HG03196 (cell line): ENCODE measurements around the gene KNDC1.
"Not testable (repeated sequence)": the region's sequence is repeated elsewhere in the genome, so short reads cannot be mapped to it uniquely, and the experiment has no call there.

Source experiments
- ATAC-seq: cut with Tn5 transposase; IDR thresholded peaks from one replicate; pipeline ENCODE4 v1.9.1; 2021; ENCODE audit not compliant: unreplicated experiment

Gene KNDC1

DNA sequence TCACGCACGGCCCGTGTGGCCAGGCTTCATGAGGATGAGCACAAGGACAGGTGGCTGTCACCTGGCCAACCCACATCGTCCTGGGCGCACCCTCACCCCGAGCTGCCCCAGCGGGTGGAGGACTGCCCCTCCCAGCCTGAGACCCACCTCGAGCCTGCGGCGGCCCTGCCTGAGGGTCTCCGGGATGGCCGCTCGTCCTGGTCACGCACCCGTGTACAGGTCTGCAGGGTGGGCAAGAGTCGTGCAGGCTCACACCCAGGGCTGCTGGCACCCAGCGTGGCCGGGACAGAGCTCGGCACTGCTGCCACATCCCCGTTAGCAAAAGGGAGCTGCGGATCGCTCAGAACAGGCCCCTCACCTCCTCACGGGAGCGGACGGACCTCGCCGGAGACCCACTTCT is 55.6 kb downstream of the KNDC1 start:
- no peak for ATAC-seq

DNA sequence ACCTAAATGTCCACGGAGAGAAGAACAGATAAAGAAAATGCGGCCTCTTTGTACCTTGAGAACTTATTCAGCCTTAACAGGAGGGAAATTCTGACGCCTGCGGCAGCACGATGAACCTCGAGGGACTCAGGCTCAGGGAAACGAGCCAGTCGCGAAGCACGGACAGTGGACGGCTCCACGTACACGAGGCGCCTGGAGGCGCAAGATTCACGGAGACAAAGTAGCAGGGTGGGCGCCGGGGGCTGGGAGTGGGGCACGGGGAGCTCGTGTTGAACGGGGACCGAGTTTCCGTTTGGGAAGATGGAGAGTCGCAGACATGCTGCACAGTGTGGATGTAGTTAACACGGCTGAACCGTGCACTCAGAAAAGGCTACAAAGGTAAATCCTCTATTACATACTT is 56.8 kb downstream of the KNDC1 start:
- ATAC-seq = no peak

DNA sequence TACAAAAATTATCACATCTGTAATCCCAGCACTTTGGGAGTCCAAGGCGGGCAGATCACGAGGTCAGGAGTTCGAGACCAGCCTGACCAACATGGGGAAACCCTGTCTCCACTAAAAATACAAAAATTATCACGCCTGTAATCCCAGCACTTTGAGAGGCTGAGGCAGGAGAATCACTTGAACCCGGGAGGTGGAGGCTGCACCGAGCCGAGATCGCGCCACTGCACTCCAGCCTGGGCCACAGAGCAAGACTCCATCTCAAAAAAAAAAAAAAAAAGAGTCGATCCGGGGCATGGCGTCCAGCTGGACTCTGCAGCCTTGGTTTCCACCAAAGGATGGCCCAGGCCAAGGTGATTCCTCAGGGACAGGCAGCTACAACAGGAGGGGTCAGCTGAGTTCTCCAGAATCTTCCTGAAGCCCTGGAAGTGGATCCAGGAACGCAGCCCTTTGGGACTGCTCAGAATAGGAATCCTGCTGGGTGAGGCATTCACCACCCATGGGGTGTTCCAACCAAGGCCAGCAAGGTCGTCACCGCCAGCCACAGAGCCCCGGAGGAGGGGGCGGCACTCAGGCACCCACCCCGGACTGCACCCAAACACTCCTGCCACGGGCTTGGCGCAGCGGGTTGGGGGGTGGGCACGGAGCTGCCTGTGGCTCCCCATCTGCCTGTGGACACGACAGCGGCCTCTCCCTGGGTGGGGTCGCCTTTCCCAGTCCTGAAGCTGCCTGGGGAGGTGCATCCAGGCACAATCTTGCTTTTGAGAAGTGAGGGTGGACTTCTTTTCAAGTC is 58.0 kb downstream of the KNDC1 start:
- no peak for ATAC-seq

DNA sequence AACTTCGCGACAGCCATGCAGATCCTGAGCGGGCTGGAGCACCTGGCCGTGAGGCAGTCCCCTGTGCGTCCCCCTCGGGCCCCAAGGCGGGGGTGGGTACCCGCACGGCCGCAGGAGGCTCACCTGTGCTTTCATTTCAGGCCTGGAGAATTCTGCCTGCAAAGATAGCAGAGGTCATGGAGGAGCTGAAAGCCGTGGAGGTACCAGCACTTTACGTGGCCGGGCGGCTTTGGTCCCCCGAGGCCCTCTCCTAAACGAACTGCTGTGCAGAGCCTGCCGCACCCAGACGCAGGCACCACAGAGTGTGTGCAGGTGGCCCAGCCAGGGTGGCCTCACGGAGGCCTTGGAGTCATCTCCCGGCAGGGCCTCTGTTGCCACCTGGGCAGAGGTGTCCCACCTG is 58.9 kb downstream of the KNDC1 start:
- ATAC-seq = no peak

DNA sequence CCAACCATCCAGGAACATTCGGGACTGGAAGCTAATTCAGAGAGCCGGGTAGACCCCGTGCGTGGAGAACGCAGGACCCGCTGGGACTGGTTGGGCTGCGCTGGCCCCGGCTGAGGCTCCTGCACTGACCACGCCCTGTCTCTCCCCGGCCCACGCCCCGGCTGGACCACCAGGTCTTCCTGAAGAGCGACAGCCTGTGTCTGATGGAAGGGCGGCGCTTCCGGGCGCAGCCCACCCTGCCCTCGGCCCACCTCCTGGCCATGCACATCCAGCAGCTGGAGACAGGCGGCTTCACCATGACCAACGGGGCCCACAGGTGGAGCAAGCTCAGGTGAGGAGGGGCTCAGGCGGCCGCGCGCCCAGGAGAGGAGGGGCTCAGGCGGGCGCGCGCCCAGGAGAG is 59.8 kb downstream of the KNDC1 start:
- no peak for ATAC-seq

DNA sequence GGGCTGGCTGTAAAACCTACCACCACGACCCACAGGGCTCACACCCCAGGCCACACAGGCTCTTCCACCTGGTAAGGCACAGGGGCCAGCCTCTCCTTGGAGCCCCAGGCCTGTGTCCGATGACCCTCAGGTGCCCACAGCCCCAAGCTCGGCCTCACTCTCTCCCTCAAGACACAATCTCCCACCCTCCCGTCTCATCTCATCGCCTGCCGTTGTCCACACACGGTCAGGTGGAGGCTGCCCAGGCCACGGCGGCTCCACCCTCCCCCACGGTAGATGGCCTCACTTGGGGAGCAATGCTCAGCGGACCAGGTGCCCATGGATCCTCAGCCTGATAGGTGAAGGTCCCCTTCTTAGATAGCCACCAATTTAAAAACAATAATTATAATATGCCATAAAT is 61.3 kb downstream of the KNDC1 start:
- ATAC-seq = no peak

DNA sequence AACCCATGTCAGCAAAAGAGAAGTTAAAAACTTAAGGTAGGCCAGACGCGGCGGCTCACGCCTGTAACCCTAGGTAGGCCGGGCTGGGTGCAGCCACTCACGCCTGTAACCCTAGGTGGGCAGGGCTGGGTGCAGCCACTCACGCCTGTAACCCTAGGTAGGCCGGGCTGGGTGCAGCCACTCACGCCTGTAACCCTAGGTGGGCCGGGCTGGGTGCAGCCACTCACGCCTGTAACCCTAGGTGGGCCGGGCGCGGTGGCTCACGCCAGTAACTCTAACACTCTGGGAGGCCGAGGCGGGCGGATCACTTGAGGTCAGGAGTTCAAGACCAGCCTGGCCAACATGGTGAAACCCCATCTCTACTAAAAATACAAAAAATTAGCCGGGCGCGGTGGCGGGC is 61.7 kb downstream of the KNDC1 start:
- ATAC-seq = not testable (repeated sequence)

DNA sequence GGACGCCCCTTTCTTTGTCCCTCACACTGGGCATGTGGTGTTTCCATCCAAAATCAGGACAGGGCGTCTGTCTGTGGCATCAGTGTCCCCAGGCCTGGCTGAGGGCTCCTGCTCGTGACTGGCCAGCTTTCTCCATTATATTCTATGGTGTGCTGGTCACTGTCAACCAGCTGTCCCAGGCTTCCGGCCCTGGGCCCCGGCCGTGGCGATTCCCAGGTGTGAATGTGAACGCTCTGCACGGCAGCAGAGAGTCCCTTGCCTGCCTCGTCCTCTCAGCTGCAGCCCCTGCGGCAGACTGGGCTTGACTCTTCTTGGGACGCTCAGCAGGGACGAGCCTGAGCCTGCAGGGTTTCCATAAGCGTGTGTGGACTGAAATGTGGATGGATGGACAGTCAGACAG is 64.1 kb downstream of the KNDC1 start:
- no peak for ATAC-seq

DNA sequence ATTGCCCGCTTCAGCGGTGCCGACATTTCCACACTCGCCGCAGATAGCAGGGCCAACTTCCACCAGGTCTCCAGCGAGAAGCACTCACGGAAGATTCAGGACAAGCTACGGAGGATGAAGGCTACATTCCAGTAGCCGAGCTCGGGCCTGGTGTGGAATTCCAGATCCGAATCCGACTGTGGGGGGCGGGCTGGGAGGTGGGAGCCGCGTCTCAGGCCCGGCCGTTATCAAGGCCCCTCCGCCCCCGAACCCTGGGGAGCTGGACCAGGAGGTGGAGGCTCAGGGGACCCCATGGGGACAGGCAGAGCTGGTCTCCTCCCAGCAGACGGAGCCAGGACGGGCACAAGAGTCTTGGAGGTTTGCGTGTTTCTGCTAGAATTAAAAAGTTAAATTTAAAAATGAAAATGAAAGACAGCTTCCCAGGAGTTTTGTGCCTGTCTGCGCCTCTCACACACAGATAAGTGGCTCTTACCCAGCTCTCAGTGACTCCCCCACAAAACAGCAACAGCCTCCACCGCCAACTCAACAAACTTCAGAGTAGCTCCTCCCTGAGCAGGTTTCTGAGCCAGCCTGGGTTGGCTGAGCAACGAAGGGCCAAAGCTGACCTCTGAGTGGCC is 64.8 kb downstream of the KNDC1 start:
- no peak for ATAC-seq

DNA sequence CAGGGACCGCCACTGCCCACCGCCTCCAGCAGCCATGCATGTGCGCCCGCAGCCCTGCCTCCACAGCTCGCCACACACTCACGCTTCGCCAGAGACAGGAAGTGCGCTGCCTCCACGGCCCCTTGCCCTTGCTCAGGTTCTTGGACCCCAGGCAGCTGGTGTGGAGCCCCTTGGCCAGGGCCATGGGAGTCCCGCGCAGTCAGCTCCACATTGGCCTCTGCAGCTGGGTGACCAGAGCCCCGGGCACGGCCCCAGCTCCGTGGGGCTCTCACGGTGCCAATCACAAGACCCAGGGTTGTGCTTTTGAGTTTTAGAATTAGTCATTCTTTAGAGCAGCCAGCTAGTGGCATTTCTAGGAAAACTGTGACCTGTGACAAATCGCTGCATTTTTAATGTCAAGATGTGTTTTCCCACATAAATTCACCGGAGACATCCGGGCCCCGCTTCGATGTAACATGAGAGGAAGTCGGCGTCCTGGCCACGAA is 65.7 kb downstream of the KNDC1 start:
- ATAC-seq = no peak

DNA sequence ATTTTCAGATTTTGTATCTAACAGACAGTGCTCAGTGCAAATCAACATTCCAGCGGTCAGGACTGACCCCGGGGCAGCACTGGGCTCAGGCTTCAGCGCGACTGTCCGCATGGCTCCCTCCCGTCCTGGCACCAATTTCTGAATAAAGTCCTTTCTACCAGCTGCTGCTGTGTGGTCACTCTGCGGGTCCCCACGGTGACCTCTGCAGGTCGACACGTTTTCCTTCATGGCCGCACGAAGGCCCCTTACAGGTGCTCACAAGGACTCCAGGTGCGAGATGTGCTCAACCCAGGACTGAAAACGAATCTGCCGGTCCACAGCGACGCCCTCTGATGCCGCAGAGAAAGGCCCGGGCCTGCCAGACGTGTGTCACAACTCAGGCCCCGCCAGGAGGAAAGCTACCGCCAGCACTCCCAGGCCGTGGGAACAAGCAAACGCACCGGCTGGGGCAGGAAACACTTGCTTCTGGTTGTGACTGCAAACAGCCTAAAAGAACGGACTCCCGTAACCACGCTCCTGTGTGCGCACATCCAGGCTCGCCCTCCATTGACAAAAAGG is 66.3 kb downstream of the KNDC1 start:
- no peak for ATAC-seq

DNA sequence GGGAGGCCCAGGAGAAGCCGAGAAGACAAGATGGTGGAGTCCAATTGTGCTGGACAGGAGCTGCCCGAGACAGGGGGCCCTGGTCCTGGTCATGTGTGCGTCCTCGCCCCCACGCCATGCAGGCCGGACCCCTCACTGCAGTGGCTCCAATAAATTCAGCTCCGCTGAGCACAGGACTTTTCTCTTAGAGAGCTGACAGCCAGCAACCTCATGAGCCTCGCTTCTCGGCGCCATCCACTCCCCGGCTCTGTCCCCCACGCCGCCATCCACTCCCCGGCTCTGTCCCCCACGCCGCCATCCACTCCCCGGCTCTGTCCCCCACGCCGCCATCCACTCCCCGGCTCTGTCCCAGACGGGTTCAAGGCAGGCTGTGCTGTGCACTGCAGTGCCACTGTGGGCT is 67.2 kb downstream of the KNDC1 start:
- ATAC-seq = no peak

DNA sequence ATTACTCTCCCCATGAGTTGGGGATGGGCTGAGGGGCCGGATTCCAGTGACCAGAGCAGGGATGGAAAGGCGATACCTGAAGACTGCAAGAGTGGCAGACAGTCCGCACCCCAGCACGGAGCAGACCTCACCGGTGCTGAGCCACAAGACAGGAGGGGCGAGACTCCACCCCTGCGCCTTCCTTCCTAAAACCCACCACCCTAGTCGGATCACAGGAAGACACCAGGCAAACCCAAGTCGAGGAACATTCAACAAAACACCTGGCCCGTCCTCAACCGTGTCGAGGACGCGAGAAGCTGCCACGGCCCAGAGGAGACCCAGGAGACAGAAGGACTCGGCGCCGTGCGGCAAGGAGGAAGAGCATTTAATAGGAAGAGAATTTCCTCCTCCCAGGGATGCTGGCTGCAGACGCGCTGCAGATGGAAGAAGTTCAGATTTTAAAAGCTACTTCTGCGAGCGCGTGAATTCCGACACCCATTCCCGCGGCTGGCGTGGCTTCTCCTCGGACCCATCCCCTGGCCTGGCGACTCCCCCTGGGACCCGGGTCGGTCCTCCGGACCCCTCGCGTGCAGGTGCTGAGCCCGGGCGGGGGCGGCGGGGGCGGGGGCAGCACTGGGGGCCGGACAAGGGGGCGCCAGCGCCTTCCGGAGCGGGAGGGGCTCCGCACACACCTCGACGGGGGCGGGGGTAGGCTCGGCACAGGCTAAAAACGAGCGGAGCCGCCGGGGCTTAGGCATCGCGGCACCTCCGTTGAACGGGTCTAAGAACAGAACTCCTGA is 69.4 kb downstream of the KNDC1 start:
- ATAC-seq = no peak

DNA sequence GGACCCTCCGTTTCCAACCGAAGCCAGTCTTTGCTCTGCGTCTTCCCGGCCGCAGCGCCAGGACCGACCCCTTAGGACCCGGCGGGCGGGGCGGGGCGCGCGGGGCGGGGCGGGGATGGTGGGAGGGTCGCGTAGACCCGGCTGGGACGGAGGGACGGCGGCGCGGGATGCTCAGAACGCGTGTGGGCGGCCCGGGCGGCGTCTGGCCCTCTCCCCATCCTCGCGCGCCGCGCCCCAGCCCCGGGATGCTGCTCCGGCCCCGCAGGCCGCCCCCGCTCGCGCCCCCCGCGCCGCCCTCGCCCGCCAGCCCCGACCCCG is 70.0 kb downstream of the KNDC1 start, which contains the start of gene UTF1:
Gene UTF1 (plus strand): TSS at position 174 of the 318 bp plus-strand sequence. CDS start 72 bp downstream, at position 246.
- ATAC-seq = no peak

DNA sequence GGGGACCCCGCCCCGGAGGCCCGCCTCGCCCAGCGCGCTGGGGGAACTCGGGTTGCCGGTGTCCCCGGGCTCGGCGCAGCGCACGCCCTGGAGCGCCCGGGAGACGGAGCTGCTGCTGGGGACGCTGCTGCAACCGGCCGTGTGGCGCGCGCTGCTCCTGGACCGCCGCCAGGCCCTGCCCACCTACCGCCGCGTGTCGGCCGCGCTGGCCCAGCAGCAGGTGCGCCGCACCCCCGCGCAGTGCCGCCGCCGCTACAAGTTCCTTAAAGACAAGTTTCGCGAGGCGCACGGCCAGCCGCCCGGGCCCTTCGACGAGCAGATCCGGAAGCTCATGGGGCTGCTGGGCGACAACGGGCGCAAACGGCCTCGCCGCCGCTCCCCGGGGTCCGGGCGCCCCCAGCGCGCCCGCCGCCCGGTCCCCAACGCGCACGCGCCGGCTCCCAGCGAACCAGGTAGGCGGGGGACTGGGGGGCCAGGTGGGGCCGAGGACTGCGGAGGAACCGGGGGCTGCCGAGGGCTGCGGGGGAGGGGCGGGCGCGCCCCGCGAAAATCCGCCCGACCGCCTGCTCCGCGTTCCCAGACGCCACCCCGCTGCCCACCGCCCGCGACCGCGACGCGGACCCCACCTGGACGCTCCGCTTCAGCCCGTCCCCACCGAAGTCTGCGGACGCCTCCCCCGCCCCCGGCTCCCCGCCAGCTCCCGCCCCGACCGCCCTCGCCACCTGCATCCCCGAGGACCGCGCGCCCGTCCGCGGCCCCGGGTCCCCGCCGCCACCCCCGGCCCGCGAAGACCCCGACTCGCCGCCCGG is 70.6 kb downstream of the KNDC1 start:
- no peak for ATAC-seq

DNA sequence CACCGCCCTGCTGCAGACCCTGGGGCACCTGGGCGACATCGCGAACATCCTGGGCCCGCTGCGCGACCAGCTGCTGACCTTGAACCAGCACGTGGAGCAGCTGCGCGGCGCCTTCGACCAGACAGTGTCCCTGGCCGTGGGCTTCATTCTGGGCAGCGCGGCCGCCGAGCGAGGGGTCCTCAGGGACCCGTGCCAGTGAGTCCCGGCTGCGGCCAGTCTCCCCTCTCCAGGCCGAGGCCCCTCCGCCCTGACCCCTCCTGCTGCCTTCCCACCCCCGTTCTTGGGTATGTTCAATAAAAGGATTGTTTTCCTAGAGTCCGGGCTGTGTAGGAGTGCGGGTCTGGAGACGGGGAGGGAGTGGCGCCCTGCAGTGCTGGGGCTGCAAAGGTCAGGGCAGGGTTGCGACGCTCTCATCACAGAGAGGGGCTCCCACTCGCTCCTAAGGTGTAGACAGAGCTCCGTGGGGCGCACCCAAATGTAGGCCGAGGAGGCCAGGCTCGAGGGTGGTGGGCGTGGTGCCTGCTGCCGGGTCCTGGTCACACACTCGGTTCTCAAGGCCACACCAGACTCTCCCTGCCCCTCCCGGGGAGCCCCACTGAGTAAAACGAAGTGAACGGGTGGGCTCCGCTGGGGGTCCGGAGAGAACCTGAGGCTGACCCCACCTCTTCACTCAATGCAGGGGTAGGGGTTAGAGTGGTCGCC is 71.4 kb downstream of the KNDC1 start:
- no peak for ATAC-seq

DNA sequence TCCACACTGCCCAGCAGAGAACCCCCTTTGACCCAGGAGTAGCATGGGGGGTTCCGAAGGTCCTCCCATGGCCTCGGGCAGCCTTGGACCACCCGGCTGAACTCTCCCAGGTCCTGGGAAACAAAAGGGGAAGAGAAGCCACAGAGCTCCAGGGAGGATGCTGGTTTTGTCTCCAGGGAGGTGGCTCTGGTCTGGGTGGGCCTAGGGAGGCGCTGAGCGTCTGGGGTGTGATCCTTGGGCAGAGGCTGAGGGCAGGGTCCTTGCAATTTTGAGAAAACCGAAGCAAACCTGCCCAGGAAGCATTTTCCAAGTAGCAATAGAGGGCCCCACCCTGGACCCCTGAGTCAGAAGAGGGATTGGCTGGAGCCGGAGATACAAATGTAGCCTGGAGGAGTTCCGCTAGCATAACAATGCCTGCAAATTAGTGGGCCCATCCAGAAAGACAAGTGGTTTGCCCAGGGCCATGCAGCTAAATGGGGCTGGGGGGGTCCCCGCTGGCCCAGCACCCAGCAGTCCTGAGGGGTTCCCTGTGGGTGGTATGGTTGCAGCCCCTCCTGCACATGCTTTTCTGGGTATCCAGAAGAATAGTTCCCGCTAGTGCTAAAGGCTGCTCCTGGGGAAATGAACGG is 72.0 kb downstream of the KNDC1 start:
- no peak for ATAC-seq

DNA sequence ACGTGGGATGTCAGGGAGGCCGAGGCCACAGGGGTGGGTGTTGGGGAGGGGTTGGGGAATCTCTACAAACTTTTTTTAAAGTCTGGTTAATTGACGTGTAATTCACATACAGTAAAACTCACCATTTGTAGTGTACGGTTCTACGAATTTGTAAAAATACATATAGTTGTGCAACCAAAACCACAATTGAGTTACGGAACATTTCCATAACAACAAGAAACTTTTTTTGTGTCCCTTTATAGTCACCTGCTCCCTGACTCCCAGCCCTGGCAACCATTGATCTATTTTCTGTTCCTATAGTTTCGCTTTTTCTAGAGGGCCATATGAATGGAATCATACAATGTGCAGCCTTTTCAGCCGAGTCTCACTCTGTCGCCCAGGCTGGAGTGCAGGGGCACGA is 74.8 kb downstream of the KNDC1 start:
- not testable (repeated sequence) for ATAC-seq

DNA sequence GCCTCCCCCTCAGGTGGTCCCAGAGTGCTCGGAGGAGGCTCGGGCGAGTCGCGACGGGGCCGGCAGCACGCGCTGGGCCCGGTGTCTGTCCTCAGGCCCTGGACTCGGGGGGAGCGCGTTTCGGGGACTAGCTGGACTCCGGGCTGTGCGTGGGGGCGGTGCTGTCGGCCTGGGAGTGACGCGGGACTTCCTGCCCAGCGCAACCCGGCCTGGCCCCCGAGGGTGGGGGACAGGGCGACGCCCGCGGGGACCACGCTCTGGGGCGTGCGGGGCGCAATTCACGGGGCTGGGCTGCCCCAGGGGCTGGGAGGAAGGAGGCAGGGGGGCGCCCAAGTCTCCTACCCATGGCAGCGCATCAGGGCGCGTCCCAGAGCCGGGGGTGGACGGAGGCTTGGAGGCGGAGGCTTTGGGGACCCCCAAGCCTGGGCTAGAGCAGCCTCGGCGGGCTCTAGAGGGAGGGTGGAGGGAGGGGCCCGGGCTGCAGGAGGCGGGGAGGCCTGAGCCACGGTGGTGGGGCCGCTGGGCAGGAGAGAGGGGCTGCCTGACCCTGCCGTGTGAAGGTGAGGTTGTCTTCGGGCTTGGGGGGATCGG is 75.3 kb downstream of the KNDC1 start:
- no peak for ATAC-seq
